ENCODE data around the gene STX7.

DNA sequence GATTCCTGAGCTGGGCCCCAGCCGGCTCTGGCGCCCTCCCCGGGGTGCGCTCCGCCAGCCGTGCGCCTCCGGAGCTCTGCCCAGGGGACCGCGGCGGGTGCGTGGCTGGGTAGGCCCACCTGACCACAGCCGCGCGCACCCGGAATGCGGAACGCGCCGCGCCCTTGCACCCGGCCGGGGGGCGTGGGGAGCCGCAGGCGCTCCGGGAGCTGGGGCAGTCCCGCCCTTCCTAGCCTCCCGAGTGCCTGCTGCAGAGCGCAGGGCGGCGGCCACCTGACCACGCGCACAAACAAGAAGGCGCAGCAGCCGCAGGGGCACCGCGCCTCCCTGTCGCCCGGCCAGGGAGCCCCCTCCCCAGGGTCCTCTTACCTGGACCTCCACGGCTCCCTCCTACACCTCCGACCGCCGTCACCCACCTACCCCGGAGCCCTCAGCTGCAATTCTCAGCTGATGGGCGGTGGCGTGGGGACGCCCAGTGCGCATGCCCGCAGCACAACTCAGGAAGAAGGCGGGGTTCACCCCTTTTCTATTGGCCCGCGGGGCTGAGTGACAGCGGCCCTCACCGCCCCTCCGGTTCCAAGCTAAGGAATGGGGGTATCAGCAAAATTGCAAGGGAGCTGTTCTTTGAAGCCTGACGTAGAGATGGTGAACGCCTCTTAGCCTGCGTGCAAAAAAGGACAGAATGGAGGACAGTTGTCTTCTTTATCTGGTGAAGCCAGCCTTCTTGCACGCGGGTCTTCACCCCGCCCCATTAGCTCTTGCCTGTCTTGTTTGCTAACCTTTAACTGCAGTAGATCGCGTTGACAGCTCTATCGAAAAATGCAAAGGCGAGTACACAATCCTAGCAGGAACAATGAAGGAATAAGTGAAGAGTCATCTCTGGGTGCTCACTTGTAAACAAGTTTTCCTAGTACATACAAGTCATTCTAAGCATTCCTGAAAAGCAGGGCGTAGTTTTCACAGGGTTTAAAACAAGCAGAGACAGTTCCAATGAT is at the start of gene STX7:
- TF ChIP-seq, protein P1, sequence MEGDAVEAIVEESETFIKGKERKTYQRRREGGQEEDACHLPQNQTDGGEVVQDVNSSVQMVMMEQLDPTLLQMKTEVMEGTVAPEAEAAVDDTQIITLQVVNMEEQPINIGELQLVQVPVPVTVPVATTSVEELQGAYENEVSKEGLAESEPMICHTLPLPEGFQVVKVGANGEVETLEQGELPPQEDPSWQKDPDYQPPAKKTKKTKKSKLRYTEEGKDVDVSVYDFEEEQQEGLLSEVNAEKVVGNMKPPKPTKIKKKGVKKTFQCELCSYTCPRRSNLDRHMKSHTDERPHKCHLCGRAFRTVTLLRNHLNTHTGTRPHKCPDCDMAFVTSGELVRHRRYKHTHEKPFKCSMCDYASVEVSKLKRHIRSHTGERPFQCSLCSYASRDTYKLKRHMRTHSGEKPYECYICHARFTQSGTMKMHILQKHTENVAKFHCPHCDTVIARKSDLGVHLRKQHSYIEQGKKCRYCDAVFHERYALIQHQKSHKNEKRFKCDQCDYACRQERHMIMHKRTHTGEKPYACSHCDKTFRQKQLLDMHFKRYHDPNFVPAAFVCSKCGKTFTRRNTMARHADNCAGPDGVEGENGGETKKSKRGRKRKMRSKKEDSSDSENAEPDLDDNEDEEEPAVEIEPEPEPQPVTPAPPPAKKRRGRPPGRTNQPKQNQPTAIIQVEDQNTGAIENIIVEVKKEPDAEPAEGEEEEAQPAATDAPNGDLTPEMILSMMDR (IDR thresholded peaks at IDR 0.05 in 8 of 11, conservative IDR thresholded peaks at IDR 0.05 in 3 of 11), result peak in 3 of 11 experiments; percentile 19 to 24 (median 21)
- TF ChIP-seq POLR2AphosphoS5 (IDR thresholded peaks at IDR 0.05), result peak; percentile 95 to 97 (median 96)
